Activated gamma-delta T cell treated with Interleukin-2 at 50 U/mL for 16 hours (primary cell): ENCODE measurements around the gene MRPL44.

Experiments used
- DNase-seq: peaks from one replicate; pipeline ENCODE4 v3.0.0-alpha.2; 2020

Gene MRPL44

GRCh38 chr2:224014336-224014735 lies 57.1 kb downstream of the MRPL44 start:
- no peak for DNase-seq

GRCh38 chr2:224016963-224017362 lies 59.7 kb downstream of the MRPL44 start:
- no peak for DNase-seq
